Measurements from ENCODE around the gene BUD31. TPM values are rescaled to one million over a fixed set of nuclear protein-coding genes. Genes with fewer than 3 reads are reported as not detected.

Gene BUD31
- total RNA-seq, 2 experiments from 2014 or later = 100 to 118 TPM

DNA sequence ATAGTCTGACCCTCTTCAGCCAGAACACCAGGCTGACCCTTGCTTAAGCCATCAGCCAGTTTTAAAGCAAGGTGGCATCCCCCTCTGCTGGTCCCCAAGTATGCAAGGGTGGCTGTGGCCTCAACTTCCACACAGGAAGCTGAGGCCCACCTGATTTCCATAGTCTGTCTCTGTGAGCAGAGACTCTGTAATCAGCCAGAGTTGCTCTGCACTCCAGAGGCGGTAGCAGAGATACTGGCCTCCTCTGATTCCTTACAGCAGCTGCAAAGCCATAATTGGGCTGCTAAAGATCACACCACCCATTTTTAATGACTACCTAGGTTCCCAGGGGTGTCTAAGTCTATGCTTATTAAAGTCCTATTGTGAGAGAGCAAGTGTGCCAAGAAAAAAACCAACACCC is 2.2 kb upstream of the BUD31 start:
- H3K4me2 ChIP-seq (ENCODE audit: low read length) = peak overlapping the region; percentile 95
- peaks cover 22% of the 10 kb centered on the region for H4K20me1 ChIP-seq (ENCODE audit: insufficient read depth, low read length)
- DNase-seq (ENCODE audit: low spot score) = peak; percentile 66
- no peak overlapping the region for H2AFZ ChIP-seq (ENCODE audit: low read length)
- intact Hi-C loops (cut with micrococcal nuclease; ENCODE audit: unreplicated experiment) = loop anchor here (1.0 to 5.0 kb wide), 2 partner anchors 34 to 80 kb away; partner anchors contain the start of gene ARPC1B
- CTCF ChIA-PET (ENCODE audit: unreplicated experiment) = interaction anchor here (1.0 kb wide), 1 partner anchor 42 kb away, joined by 3 read pairs; no protein-coding TSS in a partner anchor
- POLR2A ChIA-PET = interaction anchor here (0.6 to 2.7 kb wide), 6 partner anchors 12 to 345 kb away, joined by 3 to 8 read pairs (median 5); partner anchors contain the start of gene ARPC1A
- no peak for TF ChIP-seq EZH2phosphoT487 (IDR thresholded peaks at IDR 0.05; ENCODE audit: borderline replicate concordance, low read depth, low read length)
- TF ChIP-seq, protein P1, sequence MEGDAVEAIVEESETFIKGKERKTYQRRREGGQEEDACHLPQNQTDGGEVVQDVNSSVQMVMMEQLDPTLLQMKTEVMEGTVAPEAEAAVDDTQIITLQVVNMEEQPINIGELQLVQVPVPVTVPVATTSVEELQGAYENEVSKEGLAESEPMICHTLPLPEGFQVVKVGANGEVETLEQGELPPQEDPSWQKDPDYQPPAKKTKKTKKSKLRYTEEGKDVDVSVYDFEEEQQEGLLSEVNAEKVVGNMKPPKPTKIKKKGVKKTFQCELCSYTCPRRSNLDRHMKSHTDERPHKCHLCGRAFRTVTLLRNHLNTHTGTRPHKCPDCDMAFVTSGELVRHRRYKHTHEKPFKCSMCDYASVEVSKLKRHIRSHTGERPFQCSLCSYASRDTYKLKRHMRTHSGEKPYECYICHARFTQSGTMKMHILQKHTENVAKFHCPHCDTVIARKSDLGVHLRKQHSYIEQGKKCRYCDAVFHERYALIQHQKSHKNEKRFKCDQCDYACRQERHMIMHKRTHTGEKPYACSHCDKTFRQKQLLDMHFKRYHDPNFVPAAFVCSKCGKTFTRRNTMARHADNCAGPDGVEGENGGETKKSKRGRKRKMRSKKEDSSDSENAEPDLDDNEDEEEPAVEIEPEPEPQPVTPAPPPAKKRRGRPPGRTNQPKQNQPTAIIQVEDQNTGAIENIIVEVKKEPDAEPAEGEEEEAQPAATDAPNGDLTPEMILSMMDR (conservative IDR thresholded peaks at IDR 0.05; ENCODE audit: low read length) = peak; percentile 62
- no TSS peak for BruUV-seq (replicated peaks)
- peak overlapping the region; percentile 92 for H3K4me3 ChIP-seq (ENCODE audit: low read depth, low read length, poor library complexity, severe bottlenecking)
- H3K79me2 ChIP-seq (ENCODE audit: insufficient read depth, low read depth, low read length) = peaks cover 67% of the 10 kb centered on the region
- peak overlapping the region; percentile 69 for H3K27ac ChIP-seq (ENCODE audit: low read depth, low read length, poor library complexity, severe bottlenecking)
- H3K9me2 ChIP-seq (ENCODE audit: insufficient read depth, low read length) = no peaks in the 10 kb centered on the region
- H3K36me3 ChIP-seq (ENCODE audit: insufficient read depth, low read length) = peaks cover 55% of the 10 kb centered on the region
- no peaks in the 10 kb centered on the region for H3K9me3 ChIP-seq (ENCODE audit: low read length)
- peaks cover 32% of the 10 kb centered on the region for H3K4me1 ChIP-seq (ENCODE audit: insufficient read depth, low read length, poor library complexity, severe bottlenecking)

DNA sequence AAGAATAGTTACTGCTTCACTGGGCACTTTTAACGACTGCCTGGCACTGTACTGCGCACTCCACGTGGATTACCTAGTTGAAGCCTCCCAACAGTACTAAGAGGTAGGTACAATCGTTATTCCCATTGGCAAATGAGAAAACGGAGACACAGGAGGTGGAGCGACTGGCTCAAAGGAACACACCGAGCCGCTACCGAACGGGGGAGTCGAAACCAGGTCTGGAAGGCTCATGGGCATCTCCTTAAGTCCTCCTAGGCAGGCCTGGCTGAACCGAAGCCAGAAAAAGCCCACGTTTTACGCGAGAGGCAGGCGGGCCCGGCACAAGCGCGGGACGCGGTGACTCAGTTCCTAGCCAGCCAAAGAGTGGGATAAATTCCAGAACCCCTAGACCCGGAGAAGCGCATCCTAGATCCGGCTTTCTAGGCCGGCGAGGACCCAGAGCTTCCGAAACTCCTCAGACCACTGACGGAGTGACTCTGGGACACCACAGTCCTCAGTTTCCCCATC is 844 bp upstream of the BUD31 start:
- TF ChIP-seq, protein P1 (conservative IDR thresholded peaks at IDR 0.05; ENCODE audit: low read length) = no peak
- TF ChIP-seq EZH2phosphoT487 (IDR thresholded peaks at IDR 0.05; ENCODE audit: borderline replicate concordance, low read depth, low read length) = no peak
- Histone ChIP-seq H3K9me3 (ENCODE audit: low read length) (no peaks in the 10 kb centered on the region), H3K9me2 (ENCODE audit: insufficient read depth, low read length) (no peaks in the 10 kb centered on the region), H3K4me2 (ENCODE audit: low read length) (peak overlapping the region; percentile 95), H3K4me1 (ENCODE audit: insufficient read depth, low read length, poor library complexity, severe bottlenecking) (peaks cover 32% of the 10 kb centered on the region), H3K79me2 (ENCODE audit: insufficient read depth, low read depth, low read length) (peaks cover 67% of the 10 kb centered on the region), H4K20me1 (ENCODE audit: insufficient read depth, low read length) (peaks cover 22% of the 10 kb centered on the region), H3K4me3 (ENCODE audit: low read depth, low read length, poor library complexity, severe bottlenecking) (peak overlapping the region; percentile 92), H3K27ac (ENCODE audit: low read depth, low read length, poor library complexity, severe bottlenecking) (peak overlapping the region; percentile 69), H2AFZ (ENCODE audit: low read length) (0 out of 2 replicates have a peak overlapping the region, but pooled peaks have one; percentile 5), H3K36me3 (ENCODE audit: insufficient read depth, low read length) (peaks cover 55% of the 10 kb centered on the region)
- peak; percentile 33 for DNase-seq (ENCODE audit: low spot score)
- POLR2A ChIA-PET = interaction anchor here (0.5 to 2.7 kb wide), 14 partner anchors 8 to 403 kb away, joined by 3 to 11 read pairs (median 4); partner anchors contain the start of genes ARPC1A, ATP5MF and PTCD1
- CTCF ChIA-PET (ENCODE audit: unreplicated experiment) = interaction anchor here (0.6 to 1.2 kb wide), 3 partner anchors 9 to 82 kb away, joined by 3 read pairs; no protein-coding TSS in a partner anchor
- no TSS peak for BruUV-seq (replicated peaks)
- intact Hi-C loops (cut with micrococcal nuclease; ENCODE audit: unreplicated experiment) = loop anchor here (1.0 to 5.0 kb wide), 3 partner anchors 27 to 36 kb away; partner anchors contain the start of genes ARPC1B, CPSF4 and PTCD1

DNA sequence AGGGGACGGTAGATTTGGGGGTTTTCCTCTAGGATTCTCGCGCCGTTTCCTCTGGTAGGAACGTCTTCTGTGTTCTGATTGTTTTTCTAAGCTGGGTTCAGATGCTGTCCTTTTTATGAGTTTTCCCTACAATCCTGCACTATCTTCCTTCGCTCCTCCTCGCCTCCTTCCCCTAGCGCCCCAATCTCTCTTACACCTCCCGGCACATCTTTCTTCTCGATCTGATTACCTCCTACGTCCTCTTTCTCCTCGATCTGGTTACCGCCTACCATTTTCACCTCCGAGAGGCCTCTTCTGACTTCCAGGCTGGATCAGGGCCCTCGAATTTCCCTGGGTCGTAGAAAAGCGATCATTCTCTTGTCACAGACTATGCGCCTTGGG is 413 bp downstream of the BUD31 start:
- CTCF ChIA-PET (ENCODE audit: unreplicated experiment) = no interaction called here
- peak; percentile 19 for DNase-seq (ENCODE audit: low spot score)
- TF ChIP-seq, protein P1 (conservative IDR thresholded peaks at IDR 0.05; ENCODE audit: low read length) = no peak
- TF ChIP-seq EZH2phosphoT487 (IDR thresholded peaks at IDR 0.05; ENCODE audit: borderline replicate concordance, low read depth, low read length) = no peak

More for the DNA sequence above, 413 bp downstream of the BUD31 start:
- Histone ChIP-seq H3K79me2 (ENCODE audit: insufficient read depth, low read depth, low read length) (peaks cover 67% of the 10 kb centered on the region), H3K4me2 (ENCODE audit: low read length) (peak overlapping the region; percentile 95), H4K20me1 (ENCODE audit: insufficient read depth, low read length) (peaks cover 22% of the 10 kb centered on the region; the same call in 1 of the 2 replicates), H3K9me2 (ENCODE audit: insufficient read depth, low read length) (no peaks in the 10 kb centered on the region), H3K4me1 (ENCODE audit: insufficient read depth, low read length, poor library complexity, severe bottlenecking) (peaks cover 32% of the 10 kb centered on the region), H3K27ac (ENCODE audit: low read depth, low read length, poor library complexity, severe bottlenecking) (peak overlapping the region; percentile 69), H3K4me3 (ENCODE audit: low read depth, low read length, poor library complexity, severe bottlenecking) (peak overlapping the region; percentile 92), H3K36me3 (ENCODE audit: insufficient read depth, low read length) (peaks cover 54% of the 10 kb centered on the region), H3K9me3 (ENCODE audit: low read length) (no peaks in the 10 kb centered on the region), H2AFZ (ENCODE audit: low read length) (peak overlapping the region; percentile 30; the same call in 1 of the 2 replicates)
- POLR2A ChIA-PET = interaction anchor here (0.6 to 2.7 kb wide), 11 partner anchors 11 to 148 kb away, joined by 3 to 11 read pairs (median 4); partner anchors contain the start of genes ARPC1A, ATP5MF and PTCD1
- intact Hi-C loops (cut with micrococcal nuclease; ENCODE audit: unreplicated experiment) = loop anchor here (2.0 to 5.0 kb wide), 2 partner anchors 28 to 37 kb away; partner anchors contain the start of gene ARPC1B
- BruUV-seq (replicated peaks) = no TSS peak
